PC-3 (cell line): ENCODE measurements around the gene GOPC. TPM values are rescaled to one million over a fixed set of nuclear protein-coding genes. Genes with fewer than 3 reads are reported as not detected.

Experiments
- ATAC-seq: fragments of 200-7000 bp; cut with Tn5 transposase; 2 replicates; pipeline ENCODE4 v1.9.1; 2020; ENCODE audit warnings: mild to moderate bottlenecking, moderate library complexity
- BruUV-seq: library from RNA; stranded (reverse); fragments of 400-500 nt; replicated peaks from 2 replicates; lab custom pipeline; 2021; lab: Mats Ljungman, UMichigan
- CTCF ChIA-PET: fragments of 300-600 bp; sonication (Branson Sonifier 250); formaldehyde crosslinking; loops from one replicate; lab custom pipeline; 2022; ENCODE audit warnings: antibody characterized with exemption; lab: Charles Lee
- POLR2A ChIA-PET: fragments of 300-600 bp; sonication (Branson Sonifier 250); formaldehyde crosslinking; loops from one replicate; lab custom pipeline; 2022; ENCODE audit warnings: antibody characterized with exemption; ENCODE audit not compliant: unreplicated experiment; lab: Charles Lee
- DNase-seq: peaks from one replicate; pipeline ENCODE4 v3.0.0-alpha.2; 2015
- H2AFZ ChIP-seq: fragments of 300-600 bp; sonication (generic); 2 replicates; pipeline ENCODE4 v1.6.0; 2016; ENCODE audit warnings: antibody characterized with exemption, low read length
- H3F3A ChIP-seq: fragments of 300-600 bp; sonication (generic); one replicate; pipeline ENCODE4 v1.6.0; 2017; ENCODE audit warnings: antibody characterized with exemption, low read length, control low read depth, mild to moderate bottlenecking; ENCODE audit not compliant: unreplicated experiment
- H3K27ac ChIP-seq: fragments of 300-600 bp; sonication (generic); 2 replicates; pipeline ENCODE4 v1.5.1; 2016; ENCODE audit warnings: mild to moderate bottlenecking, low read length
- H3K27me3 ChIP-seq: fragments of 300-600 bp; sonication (generic); 2 replicates; pipeline ENCODE4 v1.6.1; 2016; ENCODE audit warnings: low read length, mixed read lengths
- H3K36me3 ChIP-seq: fragments of 300-600 bp; sonication (generic); 2 replicates; pipeline ENCODE4 v1.6.1; 2016; ENCODE audit warnings: low read depth, mixed run types, low read length, mixed read lengths
- H3K4me1 ChIP-seq: fragments of 300-600 bp; sonication (generic); 2 replicates; pipeline ENCODE4 v1.5.1; 2016; ENCODE audit warnings: low read length; ENCODE audit not compliant: insufficient read depth
- H3K4me2 ChIP-seq: fragments of 300-600 bp; sonication (generic); 2 replicates; pipeline ENCODE4 v1.6.0; 2016; ENCODE audit warnings: low read length
- H3K4me3 ChIP-seq: fragments of 300-600 bp; sonication (generic); 2 replicates; pipeline ENCODE4 v1.5.1; 2016; ENCODE audit warnings: mild to moderate bottlenecking, low read length, mixed read lengths
- H3K79me2 ChIP-seq: fragments of 300-600 bp; sonication (generic); 2 replicates; pipeline ENCODE4 v1.6.1; 2017; ENCODE audit warnings: low read length, mixed read lengths
- H3K9ac ChIP-seq: fragments of 300-600 bp; sonication (generic); 2 replicates; pipeline ENCODE4 v1.6.0; 2016; ENCODE audit warnings: mild to moderate bottlenecking, low read length
- H3K9me2 ChIP-seq: fragments of 300-600 bp; sonication (generic); replicated peaks from 2 replicates; pipeline ENCODE4 v1.6.1; 2016; ENCODE audit warnings: mixed run types, low read length, mixed read lengths
- H3K9me3 ChIP-seq: fragments of 300-600 bp; sonication (generic); 2 replicates; pipeline ENCODE4 v1.6.1; 2016; ENCODE audit warnings: low read length, mixed read lengths
- H4K20me1 ChIP-seq: fragments of 300-600 bp; sonication (generic); 2 replicates; pipeline ENCODE4 v1.6.1; 2016; ENCODE audit warnings: low read length, mixed read lengths
- CTCF ChIP-seq: fragments of 300-600 bp; sonication (generic); conservative IDR thresholded peaks from 2 replicates; pipeline ENCODE4 v1.5.1; 2017; ENCODE audit warnings: antibody characterized with exemption, low read depth, mild to moderate bottlenecking, low read length
- EZH2 ChIP-seq: fragments of 300-600 bp; sonication (generic); IDR thresholded peaks from one replicate; pipeline ENCODE4 v1.6.1; 2017; ENCODE audit warnings: antibody characterized with exemption, mild to moderate bottlenecking, low read length; ENCODE audit not compliant: unreplicated experiment
- EZH2phosphoT487 ChIP-seq: fragments of 300-600 bp; sonication (generic); IDR thresholded peaks from 2 replicates; pipeline ENCODE4 v1.6.1; 2018; ENCODE audit warnings: mild to moderate bottlenecking, antibody characterized with exemption, low read length, borderline replicate concordance
- intact Hi-C: fragments of 100-400 bp; cut with micrococcal nuclease; formaldehyde crosslinking; loops from 2 replicates; pipeline ENCODE4 v1.9.0; 2023
- total RNA-seq: library from RNA; depleted of rRNA; stranded (reverse); fragments of >200 nt; gene quantifications from 2 replicates; pipeline ENCODE4 v1.2.3, GENCODE V29; 2014

The GOPC gene
- total RNA-seq, 1 experiment from 2014 or later = 15.8 TPM

- Histone ChIP-seq H3K9ac (no peak overlapping the region), H3K4me2 (no peak overlapping the region), H3K79me2 (no peaks in the 10 kb centered on the region), H3K27me3 (no peaks in the 10 kb centered on the region), H3K4me3 (no peak overlapping the region), H3K9me2 (no peaks in the 10 kb centered on the region), H2AFZ (no peak overlapping the region), H3K9me3 (no peaks in the 10 kb centered on the region), H3K4me1 (no peaks in the 10 kb centered on the region), H4K20me1 (no peaks in the 10 kb centered on the region), H3K27ac (no peak overlapping the region), H3F3A (no peaks in the 10 kb centered on the region), H3K36me3 (no peaks in the 10 kb centered on the region)
- DNase-seq (no peak), ATAC-seq (no peak)
- no TSS peak for BruUV-seq
- CTCF ChIA-PET = no interaction called here
- POLR2A ChIA-PET = no interaction called here
- TF ChIP-seq EZH2 (no peak), EZH2phosphoT487 (no peak), CTCF (no peak)
- intact Hi-C loops = no loop called here
These were observed 87.0 kb downstream of the GOPC start for GRCh38 chr6:117515326-117515725.

GRCh38 chr6:117514655-117515054 lies 87.7 kb downstream of the GOPC start:
- no peak overlapping the region for H3K4me2 ChIP-seq
- no peak overlapping the region for H3K27ac ChIP-seq
- no peaks in the 10 kb centered on the region for H3F3A ChIP-seq
- intact Hi-C loops = no loop called here
- no peak overlapping the region for H2AFZ ChIP-seq
- H3K4me3 ChIP-seq = no peak overlapping the region
- H3K27me3 ChIP-seq = no peaks in the 10 kb centered on the region
- no peaks in the 10 kb centered on the region for H3K79me2 ChIP-seq
- TF ChIP-seq CTCF = no peak
- no peak for TF ChIP-seq EZH2phosphoT487
- no peak for TF ChIP-seq EZH2
- no peaks in the 10 kb centered on the region for H3K4me1 ChIP-seq
- CTCF ChIA-PET = no interaction called here
- H3K9ac ChIP-seq = no peak overlapping the region
- no peaks in the 10 kb centered on the region for H3K9me3 ChIP-seq
- no TSS peak for BruUV-seq
- H4K20me1 ChIP-seq = no peaks in the 10 kb centered on the region
- H3K36me3 ChIP-seq = no peaks in the 10 kb centered on the region; the same call in 1 of the 2 replicates
- POLR2A ChIA-PET = no interaction called here
- no peak for DNase-seq
- no peaks in the 10 kb centered on the region for H3K9me2 ChIP-seq
- no peak for ATAC-seq

GRCh38 chr6:117513778-117514365 lies 88.4 kb downstream of the GOPC start:
- no TSS peak for BruUV-seq
- Histone ChIP-seq H3K9me3 (no peaks in the 10 kb centered on the region), H3K9ac (no peak overlapping the region), H3K27ac (no peak overlapping the region), H3K4me1 (no peaks in the 10 kb centered on the region), H3K4me2 (no peak overlapping the region), H2AFZ (no peak overlapping the region), H4K20me1 (no peaks in the 10 kb centered on the region), H3K27me3 (no peaks in the 10 kb centered on the region), H3K9me2 (no peaks in the 10 kb centered on the region), H3K4me3 (no peak overlapping the region), H3F3A (no peaks in the 10 kb centered on the region), H3K79me2 (no peaks in the 10 kb centered on the region), H3K36me3 (no peaks in the 10 kb centered on the region; the same call in 1 of the 2 replicates)
- ChIA-PET POLR2A (no interaction called here), CTCF (no interaction called here)
- intact Hi-C loops = no loop called here
- TF ChIP-seq EZH2phosphoT487 = no peak
- TF ChIP-seq CTCF = no peak
- no peak for TF ChIP-seq EZH2
- DNase-seq (no peak), ATAC-seq (no peak)
